GM12891 (cell line): Measurements from ENCODE around the gene WFDC11.

Experiments
- PAX5 ChIP-seq: IDR thresholded peaks from 2 replicates; pipeline ENCODE4 v1.6.1; 2011; ENCODE audit warnings: low read length, moderate library complexity, mild to moderate bottlenecking; ENCODE audit not compliant: insufficient read depth, severe bottlenecking
- POLR2A ChIP-seq: IDR thresholded peaks from 2 replicates; pipeline ENCODE4 v1.6.1; 2011; ENCODE audit warnings: low read depth, low read length, control low read depth
- POLR2AphosphoS5 ChIP-seq: IDR thresholded peaks from 2 replicates; pipeline ENCODE4 v1.6.1; 2011; ENCODE audit warnings: low read depth, low read length, control low read depth
- SPI1 ChIP-seq: IDR thresholded peaks from 2 replicates; pipeline ENCODE4 v1.6.1; 2011; ENCODE audit warnings: low read depth, low read length, control low read depth
- TAF1 ChIP-seq: IDR thresholded peaks from 2 replicates; pipeline ENCODE4 v1.6.1; 2011; ENCODE audit warnings: low read depth, low read length, control low read depth

DNA sequence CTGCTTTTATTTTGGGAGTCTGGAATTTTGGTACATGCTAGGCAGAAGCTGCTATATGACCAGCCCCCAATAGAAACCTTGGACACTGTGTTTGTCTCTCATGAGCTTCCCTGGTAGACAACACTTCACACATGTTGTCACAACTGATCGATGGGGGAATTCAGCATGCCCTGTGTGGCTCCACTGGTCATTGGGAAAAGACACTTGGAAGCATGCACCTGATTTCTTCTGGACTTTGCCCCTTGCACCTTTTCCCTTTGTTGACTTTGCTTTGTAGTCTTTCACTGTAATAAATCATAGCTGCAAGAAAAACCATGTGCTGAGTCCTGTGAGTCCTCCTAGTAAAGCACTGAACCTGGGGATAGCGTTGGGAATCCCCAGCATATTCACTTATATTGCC is 48.4 kb downstream of the WFDC11 start:
- TF ChIP-seq POLR2A (no peak), POLR2AphosphoS5 (no peak), TAF1 (no peak), SPI1 (no peak), PAX5 (no peak)
